Subcutaneous adipose tissue (tissue), 4 donors: ENCODE data around the gene MBNL2. TPM values are rescaled to one million over a fixed set of nuclear protein-coding genes. Genes with fewer than 3 reads are reported as not detected.

Source experiments
- total RNA-seq, 4 donors: library from RNA; depleted of rRNA; stranded (reverse); fragments of >200 nt; gene quantifications; one replicate each; pipeline ENCODE4 v1.1.0, GENCODE V29; 2016
- TF ChIP-seq, protein P1 (sequence below): fragments of 450-650 bp; IDR thresholded peaks from one replicate; pipeline ENCODE4 v1.5.1; 2016; ENCODE audit warnings: low read depth, mild to moderate bottlenecking, control low read depth, antibody characterized with exemption, moderate library complexity

MBNL2 gene
- total RNA-seq, 4 donors from 2014 or later: 83.9 to 141 (median 91.2) TPM

DNA sequence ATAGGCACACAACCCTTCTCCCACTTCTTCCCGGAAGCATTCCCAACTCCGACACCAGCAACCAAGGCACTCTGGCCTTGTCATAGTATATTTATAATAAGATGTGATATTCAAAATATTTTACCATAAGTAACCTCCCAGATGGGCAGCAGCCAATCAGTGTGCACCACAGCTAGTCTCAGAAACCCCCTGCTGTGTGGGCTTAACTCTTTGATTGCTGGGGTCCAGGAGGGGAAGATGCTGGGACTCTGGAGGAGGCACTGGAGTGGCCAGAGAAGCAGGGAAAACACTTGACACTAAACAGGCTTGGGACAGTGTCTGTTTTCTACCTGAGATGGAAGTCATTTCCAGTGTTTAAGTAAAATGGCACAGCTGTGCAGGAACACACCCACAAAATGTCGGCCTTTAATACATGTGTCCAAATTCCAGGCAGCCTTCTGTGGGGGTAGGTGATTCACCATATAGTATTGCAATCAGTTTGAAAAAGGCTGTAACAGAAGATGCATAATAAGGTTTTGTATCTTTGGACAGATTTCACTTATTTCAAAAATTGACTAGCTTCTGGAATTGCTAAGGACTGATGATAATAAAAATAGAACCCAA is 100.7 kb downstream of the MBNL2 start:
- TF ChIP-seq, protein P1, sequence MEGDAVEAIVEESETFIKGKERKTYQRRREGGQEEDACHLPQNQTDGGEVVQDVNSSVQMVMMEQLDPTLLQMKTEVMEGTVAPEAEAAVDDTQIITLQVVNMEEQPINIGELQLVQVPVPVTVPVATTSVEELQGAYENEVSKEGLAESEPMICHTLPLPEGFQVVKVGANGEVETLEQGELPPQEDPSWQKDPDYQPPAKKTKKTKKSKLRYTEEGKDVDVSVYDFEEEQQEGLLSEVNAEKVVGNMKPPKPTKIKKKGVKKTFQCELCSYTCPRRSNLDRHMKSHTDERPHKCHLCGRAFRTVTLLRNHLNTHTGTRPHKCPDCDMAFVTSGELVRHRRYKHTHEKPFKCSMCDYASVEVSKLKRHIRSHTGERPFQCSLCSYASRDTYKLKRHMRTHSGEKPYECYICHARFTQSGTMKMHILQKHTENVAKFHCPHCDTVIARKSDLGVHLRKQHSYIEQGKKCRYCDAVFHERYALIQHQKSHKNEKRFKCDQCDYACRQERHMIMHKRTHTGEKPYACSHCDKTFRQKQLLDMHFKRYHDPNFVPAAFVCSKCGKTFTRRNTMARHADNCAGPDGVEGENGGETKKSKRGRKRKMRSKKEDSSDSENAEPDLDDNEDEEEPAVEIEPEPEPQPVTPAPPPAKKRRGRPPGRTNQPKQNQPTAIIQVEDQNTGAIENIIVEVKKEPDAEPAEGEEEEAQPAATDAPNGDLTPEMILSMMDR: no peak

DNA sequence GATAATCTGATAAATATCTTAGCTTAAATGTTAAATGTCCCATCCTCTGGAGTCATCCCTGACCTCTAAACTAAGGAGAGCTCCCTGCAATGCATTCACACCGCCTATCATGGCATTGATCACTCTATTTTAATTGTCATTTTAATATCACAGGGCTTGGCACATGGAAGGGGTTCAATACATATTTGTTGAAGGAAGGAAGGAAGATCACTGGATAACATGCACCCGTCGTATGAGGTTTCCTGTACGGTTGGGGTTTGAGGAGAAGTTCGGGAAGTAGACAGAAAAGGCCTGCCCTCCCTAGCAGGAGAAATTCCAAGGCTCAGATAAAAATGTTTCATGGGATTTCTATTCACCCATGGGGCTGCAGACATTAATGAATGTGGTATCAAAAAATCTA is 102.0 kb downstream of the MBNL2 start:
- TF ChIP-seq, protein P1: no peak

DNA sequence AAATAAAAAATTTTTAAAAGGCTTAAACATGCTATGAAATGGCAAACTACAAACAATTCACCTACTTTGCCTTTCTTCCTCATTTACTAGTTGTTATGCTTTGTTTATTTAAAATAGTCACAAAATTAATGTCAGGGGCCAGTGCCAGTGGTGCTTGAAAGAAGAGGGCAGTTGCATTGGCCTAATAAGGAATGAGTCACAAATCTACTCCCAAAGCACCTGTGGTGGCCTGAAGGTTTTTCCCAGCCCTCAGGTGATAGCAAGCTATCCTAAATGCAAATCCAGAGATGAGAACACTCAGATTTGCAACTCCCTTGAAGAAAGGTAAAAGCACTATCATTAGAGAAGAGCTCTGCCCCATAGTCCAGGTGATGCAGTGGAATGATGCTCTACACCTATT is 103.6 kb downstream of the MBNL2 start:
- TF ChIP-seq, protein P1: no peak

DNA sequence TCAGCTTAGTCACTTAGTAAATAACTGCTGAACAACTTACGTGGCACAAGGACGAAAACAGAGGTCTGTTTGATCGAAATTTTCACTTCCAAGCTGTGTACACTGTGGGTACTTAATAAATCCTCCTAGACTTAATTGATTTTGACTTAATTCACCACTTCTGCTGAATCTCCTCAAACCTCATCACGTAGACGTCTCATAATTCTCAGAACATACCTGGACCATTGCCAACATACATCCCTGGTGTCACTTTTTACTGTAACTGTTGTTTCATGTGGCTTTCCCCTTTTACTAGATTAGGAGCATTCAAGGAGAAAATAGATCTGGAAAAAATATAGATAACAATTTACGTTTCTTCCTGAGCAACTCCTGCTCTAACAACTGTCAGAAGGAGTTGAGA is 105.0 kb downstream of the MBNL2 start:
- TF ChIP-seq, protein P1: no peak

DNA sequence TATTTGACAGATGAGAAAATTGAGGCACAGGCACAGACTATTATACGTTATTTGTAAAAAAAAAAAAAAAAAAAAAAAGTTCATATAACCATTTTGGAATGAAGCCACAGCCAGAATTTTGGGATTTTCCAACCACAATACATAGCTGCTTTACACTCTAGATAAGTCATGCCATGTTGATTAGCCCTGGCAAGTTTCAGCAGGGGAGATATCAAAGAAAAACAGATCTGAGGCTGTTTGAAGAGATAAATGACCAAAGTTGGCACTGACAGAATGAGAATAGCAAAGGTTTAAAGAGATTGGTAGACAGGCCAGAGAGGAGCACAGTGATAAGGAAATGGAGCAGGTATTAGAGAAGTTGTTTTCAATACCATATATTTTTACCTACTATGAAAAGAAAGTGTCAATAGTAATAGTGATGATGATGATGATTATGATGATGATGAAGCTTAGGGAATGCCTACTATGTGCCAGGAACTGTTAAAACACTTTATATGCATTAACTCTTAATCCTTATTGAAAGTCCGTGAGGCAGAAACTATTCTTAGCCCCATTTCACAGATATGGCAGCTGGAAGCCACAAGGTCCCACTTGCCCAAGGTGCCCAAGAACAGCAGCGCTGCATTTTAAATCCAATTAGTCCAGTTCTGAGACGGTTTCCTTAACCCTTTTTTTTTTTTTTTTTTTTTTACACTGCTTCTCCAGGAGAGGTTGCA is 105.5 kb downstream of the MBNL2 start:
- TF ChIP-seq, protein P1: no peak

DNA sequence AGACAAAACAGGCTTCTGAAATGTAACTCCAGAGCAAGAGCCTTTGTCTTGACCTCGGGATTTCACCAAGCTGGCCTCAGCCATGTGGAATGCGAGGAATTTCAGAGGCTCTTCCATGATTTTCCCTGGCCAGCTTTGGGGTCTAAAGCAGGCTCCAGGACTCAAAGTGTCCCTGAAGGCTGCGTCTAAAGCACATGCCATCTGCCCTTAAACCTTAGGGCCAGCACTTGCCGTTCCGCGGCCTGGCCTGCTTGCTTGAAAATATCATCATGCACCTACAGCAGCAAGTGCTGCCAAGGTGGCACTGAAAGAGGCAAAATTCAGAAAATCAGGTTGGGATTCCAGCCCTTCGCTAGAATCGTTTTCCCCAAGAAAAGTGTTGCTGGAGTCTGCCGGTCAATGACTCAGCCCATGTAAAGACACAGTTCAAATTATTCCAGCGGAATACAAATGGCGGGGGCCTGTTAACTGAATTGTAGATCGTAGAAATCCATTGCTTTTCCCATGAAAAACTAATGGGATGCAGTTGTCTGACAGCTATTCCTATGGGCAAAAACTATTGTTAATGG is 106.2 kb downstream of the MBNL2 start:
- TF ChIP-seq, protein P1: no peak

DNA sequence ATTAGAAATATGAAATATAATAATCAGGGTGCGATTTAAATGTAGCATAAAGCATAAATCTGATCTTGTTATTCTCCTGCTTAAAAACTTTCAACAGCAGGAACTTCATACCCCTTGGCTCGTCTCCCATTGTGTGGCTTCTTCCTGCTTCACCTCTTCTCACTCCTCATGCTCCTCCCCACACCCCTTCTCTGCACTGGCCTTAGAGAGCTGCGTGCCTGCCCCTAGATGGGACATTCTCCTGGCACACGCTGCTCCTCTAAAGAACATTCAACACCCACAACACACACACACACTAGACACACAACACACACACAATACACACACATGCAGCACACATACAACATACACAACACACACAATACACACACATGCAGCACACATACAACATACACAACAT is 107.2 kb downstream of the MBNL2 start:
- TF ChIP-seq, protein P1: no peak
